Mucosa of rectum (tissue), 2 donors: ENCODE results near the gene CDKL5.

Experiments used
- H3K27ac ChIP-seq, 2 donors: one replicate each; pipeline ENCODE4 v1.7.0; 2013; ENCODE audit warnings: inconsistent platforms in 2 of 2, low read depth in 2 of 2, low read length in 2 of 2
- H3K27me3 ChIP-seq, 2 donors: one replicate each; pipeline ENCODE4 v1.7.0; 2013; ENCODE audit warnings: low read length in 2 of 2; ENCODE audit not compliant: control insufficient read depth in 2 of 2, insufficient read depth in 2 of 2
- H3K36me3 ChIP-seq, 2 donors: one replicate each; pipeline ENCODE4 v1.7.0; 2013; ENCODE audit warnings: low read length in 2 of 2; ENCODE audit not compliant: control insufficient read depth in 2 of 2, insufficient read depth in 2 of 2
- H3K4me1 ChIP-seq, 2 donors: one replicate each; pipeline ENCODE4 v1.7.0; 2013; ENCODE audit warnings: low read length in 2 of 2, mild to moderate bottlenecking in 1 of 2; ENCODE audit not compliant: control insufficient read depth in 2 of 2, insufficient read depth in 2 of 2
- H3K4me3 ChIP-seq, 2 donors: one replicate each; pipeline ENCODE4 v1.7.0; 2013; ENCODE audit warnings: low read length in 2 of 2
- H3K9ac ChIP-seq, 2 donors: one replicate each; pipeline ENCODE4 v1.7.0; 2013; ENCODE audit warnings: low read length in 2 of 2, low read depth in 1 of 2, mild to moderate bottlenecking in 1 of 2
- H3K9me3 ChIP-seq, 2 donors: one replicate each; pipeline ENCODE4 v1.7.0; 2013; ENCODE audit warnings: low read length in 2 of 2; ENCODE audit not compliant: control insufficient read depth in 2 of 2
- donor health status: healthy.
- donor health status: Normal muscosa, but diverticular disease.

Gene CDKL5

GRCh38 chrX:18701621-18702361, 276.4 kb downstream of the CDKL5 start:
- H3K9me3 ChIP-seq: no peaks in the 10 kb centered on the region

GRCh38 chrX:18702362-18703195, 277.2 kb downstream of the CDKL5 start:
- no peak overlapping the region for H3K27ac ChIP-seq

More at GRCh38 chrX:18701621-18702361, 276.4 kb downstream of the CDKL5 start:
- no peak overlapping the region for H3K27ac ChIP-seq
- no peak overlapping the region for H3K4me3 ChIP-seq
- H3K9ac ChIP-seq: no peak overlapping the region
- H3K36me3 ChIP-seq: no peaks in the 10 kb centered on the region
- H3K27me3 ChIP-seq: no peaks in the 10 kb centered on the region
- peaks cover 0 to 2% of the 10 kb centered on the region in 2 donors for H3K4me1 ChIP-seq

More at GRCh38 chrX:18702362-18703195, 277.2 kb downstream of the CDKL5 start:
- Histone ChIP-seq H3K4me3 (no peak overlapping the region), H3K9me3 (no peaks in the 10 kb centered on the region), H3K9ac (no peak overlapping the region), H3K36me3 (no peaks in the 10 kb centered on the region), H3K27me3 (no peaks in the 10 kb centered on the region), H3K4me1 (peaks cover 0 to 2% of the 10 kb centered on the region in 2 donors)
